Fibroblast of lung (primary cell): ENCODE measurements around the gene SGK1. TPM values are rescaled to one million over a fixed set of nuclear protein-coding genes. Genes with fewer than 3 reads are reported as not detected.

Experiments used
- DNase-seq, 2 donors: peaks; one replicate each; pipeline versions ENCODE4 v3.0.0 to v3.0.0-alpha.2; 2010; ENCODE audit warnings: low read depth in 2 of 2
- H2AFZ ChIP-seq: 2 replicates; pipeline ENCODE4 v1.5.1; 2012; ENCODE audit warnings: low read length, control low read depth, inconsistent platforms
- H3K27ac ChIP-seq: 2 replicates; pipeline ENCODE4 v1.5.1; 2011; ENCODE audit warnings: low read length, control low read depth; ENCODE audit not compliant: insufficient read depth
- H3K27me3 ChIP-seq: 2 replicates; pipeline ENCODE4 v1.5.1; 2011; ENCODE audit warnings: mild to moderate bottlenecking, low read length; ENCODE audit not compliant: control insufficient read depth, insufficient read depth
- H3K36me3 ChIP-seq: 2 replicates; pipeline ENCODE4 v1.5.1; 2011; ENCODE audit warnings: low read length; ENCODE audit not compliant: control insufficient read depth, insufficient read depth
- H3K4me1 ChIP-seq: 2 replicates; pipeline ENCODE4 v1.5.1; 2011; ENCODE audit warnings: low read length; ENCODE audit not compliant: control insufficient read depth, insufficient read depth; ENCODE audit errors: extremely low read depth
- H3K4me2 ChIP-seq: 2 replicates; pipeline ENCODE4 v1.5.1; 2011; ENCODE audit warnings: low read length, control low read depth; ENCODE audit not compliant: insufficient read depth; ENCODE audit errors: extremely low read depth
- H3K4me3 ChIP-seq, 4 experiments: fragments of 200-600 bp in 1 of 4; sonication (generic) in 1 of 4; replicated peaks in 1 of 4; 2 replicates each; pipeline ENCODE4 v1.5.1; 2011 to 2016; ENCODE audit warnings: low read length in 4 of 4, low read depth in 3 of 4, mild to moderate bottlenecking in 3 of 4, control low read depth in 2 of 4, inconsistent platforms in 1 of 4, mixed read lengths in 1 of 4; ENCODE audit not compliant: insufficient read depth in 1 of 4; ENCODE audit errors: control extremely low read depth in 1 of 4
- H3K79me2 ChIP-seq: 2 replicates; pipeline ENCODE4 v1.5.1; 2012; ENCODE audit warnings: mild to moderate bottlenecking, low read length, inconsistent platforms; ENCODE audit not compliant: control insufficient read depth, insufficient read depth
- H3K9ac ChIP-seq: 2 replicates; pipeline ENCODE4 v1.5.1; 2011; ENCODE audit warnings: mild to moderate bottlenecking, low read length, control low read depth; ENCODE audit not compliant: insufficient read depth
- H3K9me3 ChIP-seq: 2 replicates; pipeline ENCODE4 v1.5.1; 2012; ENCODE audit warnings: low read depth, low read length; ENCODE audit not compliant: control insufficient read depth, insufficient read depth
- H4K20me1 ChIP-seq: 2 replicates; pipeline ENCODE4 v1.5.1; 2011; ENCODE audit warnings: low read length; ENCODE audit not compliant: control insufficient read depth, insufficient read depth; ENCODE audit errors: extremely low read depth
- CTCF ChIP-seq, 2 donors: IDR thresholded peaks in 1 of 2; conservative IDR thresholded peaks in 1 of 2; 1 replicate in 1 of 2; 2 replicates in 1 of 2; pipeline ENCODE4 v1.5.1; 2011 to 2012; ENCODE audit warnings: low read length in 2 of 2, control low read depth in 1 of 2, inconsistent platforms in 1 of 2, low read depth in 1 of 2, mild to moderate bottlenecking in 1 of 2
- EZH2 ChIP-seq: IDR thresholded peaks from 2 replicates; pipeline ENCODE4 v1.5.1; 2012; ENCODE audit warnings: low read length, control low read depth, mild to moderate bottlenecking; ENCODE audit errors: missing control alignments
- polyA plus RNA-seq, 2 donors: library from polyadenylated mRNA; depleted of rRNA in 1 of 2; stranded (reverse) in 1 of 2; unstranded in 1 of 2; fragments of >200 nt; gene quantifications; 2 replicates each; pipeline ENCODE4 v1.2.1, GENCODE V29; 2011 to 2012; ENCODE audit warnings: missing spikeins in 1 of 2
- total RNA-seq: library from RNA; depleted of rRNA; stranded (reverse); fragments of >200 nt; gene quantifications from 2 replicates; pipeline ENCODE4 v1.2.1, GENCODE V29; 2014

Gene SGK1
- total and polyA plus RNA-seq, 2 donors (not counting 1 experiment from before 2014, with no cell fraction given): 132 to 154 TPM

- Histone ChIP-seq H3K27me3 (no peaks in the 10 kb centered on the region), H3K9me3 (no peaks in the 10 kb centered on the region), H3K27ac (peak overlapping the region; percentile 79), H3K4me3 (peak overlapping the region; percentile 12 to 58 (median 34)), H3K36me3 (no peaks in the 10 kb centered on the region), H3K4me1 (peaks cover 9% of the 10 kb centered on the region), H2AFZ (peak overlapping the region; percentile 32), H3K4me2 (peak overlapping the region; percentile 78), H4K20me1 (no peaks in the 10 kb centered on the region), H3K9ac (peak overlapping the region; percentile 8), H3K79me2 (peaks cover 12% of the 10 kb centered on the region)
- TF ChIP-seq EZH2 (no peak), CTCF (conservative IDR thresholded peaks at IDR 0.05 in 1 of 2, IDR thresholded peaks at IDR 0.05 in 1 of 2; ENCODE audit: low read depth in 1 of 2, low read length in 2 of 2) (peak; percentile 90 to 92)
- DNase-seq: peak; percentile 91 to 95
Observed at GRCh38 chr6:134178161-134179044, 139.5 kb downstream of the SGK1 start.

- peaks cover 19% of the 10 kb centered on the region for H3K79me2 ChIP-seq
- H2AFZ ChIP-seq: peak overlapping the region; percentile 32
- H3K4me2 ChIP-seq: peak overlapping the region; percentile 78
- H3K9me3 ChIP-seq: no peaks in the 10 kb centered on the region
- no peaks in the 10 kb centered on the region for H4K20me1 ChIP-seq
- H3K4me3 ChIP-seq: peak overlapping the region; percentile 12 to 58 (median 34)
- peak overlapping the region; percentile 79 for H3K27ac ChIP-seq
- no peaks in the 10 kb centered on the region for H3K27me3 ChIP-seq
- H3K4me1 ChIP-seq: peaks cover 9% of the 10 kb centered on the region
- peaks cover 3% of the 10 kb centered on the region for H3K36me3 ChIP-seq
- no peak overlapping the region for H3K9ac ChIP-seq
- peak; percentile 56 to 76 for DNase-seq
- TF ChIP-seq CTCF (conservative IDR thresholded peaks at IDR 0.05 in 1 of 2, IDR thresholded peaks at IDR 0.05 in 1 of 2; ENCODE audit: low read depth in 1 of 2, low read length in 2 of 2): no peak
- no peak for TF ChIP-seq EZH2
Observed at GRCh38 chr6:134177753-134178160, 140.2 kb downstream of the SGK1 start.

GRCh38 chr6:134177236-134177635 lies 140.7 kb downstream of the SGK1 start:
- Histone ChIP-seq H3K4me3 (no peak overlapping the region), H3K79me2 (peaks cover 24% of the 10 kb centered on the region), H3K9ac (no peak overlapping the region), H3K36me3 (peaks cover 7% of the 10 kb centered on the region), H3K27ac (peak overlapping the region; percentile 79), H2AFZ (no peak overlapping the region), H3K27me3 (no peaks in the 10 kb centered on the region), H3K9me3 (no peaks in the 10 kb centered on the region), H3K4me1 (peaks cover 11% of the 10 kb centered on the region), H4K20me1 (no peaks in the 10 kb centered on the region), H3K4me2 (peak overlapping the region; percentile 8)
- TF ChIP-seq CTCF (conservative IDR thresholded peaks at IDR 0.05 in 1 of 2, IDR thresholded peaks at IDR 0.05 in 1 of 2; ENCODE audit: low read depth in 1 of 2, low read length in 2 of 2): no peak
- TF ChIP-seq EZH2: no peak
- no peak for DNase-seq
